Skeletal muscle tissue (tissue), 4 donors: Measurements from ENCODE around the gene PALB2. TPM values are rescaled to one million over a fixed set of nuclear protein-coding genes. Genes with fewer than 3 reads are reported as not detected.
A peak's percentile ranks its signal among the peaks of the same experiment; 100 is the strongest.

Source experiments
- H3K27ac ChIP-seq: one replicate; pipeline ENCODE4 v1.7.0; 2013; ENCODE audit warnings: mild to moderate bottlenecking, low read depth, low read length, inconsistent platforms
- H3K27me3 ChIP-seq, 3 donors: one replicate each; pipeline ENCODE4 v1.7.0; 2013; ENCODE audit warnings: low read length in 3 of 3; ENCODE audit not compliant: control insufficient read depth in 3 of 3, insufficient read depth in 3 of 3
- H3K36me3 ChIP-seq, 3 donors: one replicate each; pipeline ENCODE4 v1.7.0; 2013; ENCODE audit warnings: low read length in 3 of 3; ENCODE audit not compliant: control insufficient read depth in 3 of 3, insufficient read depth in 3 of 3
- H3K4me1 ChIP-seq, 3 donors: one replicate each; pipeline ENCODE4 v1.7.0; 2013; ENCODE audit warnings: low read length in 3 of 3, mild to moderate bottlenecking in 3 of 3; ENCODE audit not compliant: control insufficient read depth in 3 of 3, insufficient read depth in 3 of 3
- H3K4me3 ChIP-seq, 3 donors: one replicate each; pipeline ENCODE4 v1.7.0; 2013; ENCODE audit warnings: low read length in 3 of 3
- H3K9ac ChIP-seq, 3 donors: one replicate each; pipeline ENCODE4 v1.7.0; 2013; ENCODE audit warnings: low read length in 3 of 3, mild to moderate bottlenecking in 3 of 3, moderate library complexity in 2 of 3, low read depth in 1 of 3
- H3K9me3 ChIP-seq, 3 donors: one replicate each; pipeline ENCODE4 v1.7.0; 2013; ENCODE audit warnings: low read length in 3 of 3; ENCODE audit not compliant: control insufficient read depth in 3 of 3
- total RNA-seq: library from RNA; depleted of rRNA; stranded (reverse); fragments of >200 nt; gene quantifications from one replicate; pipeline ENCODE4 v1.2.3, GENCODE V29; 2014
- donor health status: Osteomylitis.

The PALB2 gene
- total RNA-seq, 1 donor from 2014 or later, result 14.1 TPM

GRCh38 chr16:23676924-23677480 is 35.9 kb upstream of the PALB2 start:
- Histone ChIP-seq H3K9ac (no peak overlapping the region), H3K4me3 (no peak overlapping the region), H3K4me1 (peaks cover 13 to 16% (median 14%) of the 10 kb centered on the region in 3 donors), H3K27ac (no peak overlapping the region), H3K36me3 (peaks cover 14 to 25% (median 21%) of the 10 kb centered on the region in 3 donors), H3K9me3 (no peaks in the 10 kb centered on the region), H3K27me3 (no peaks in the 10 kb centered on the region)

- peaks cover 4 to 21% (median 18%) of the 10 kb centered on the region in 3 donors for H3K36me3 ChIP-seq
- no peaks in the 10 kb centered on the region for H3K27me3 ChIP-seq
- H3K4me3 ChIP-seq, result no peak overlapping the region
- no peak overlapping the region for H3K27ac ChIP-seq
- no peaks in the 10 kb centered on the region for H3K9me3 ChIP-seq
- H3K9ac ChIP-seq, result no peak overlapping the region
- peaks cover 25 to 31% (median 30%) of the 10 kb centered on the region in 3 donors for H3K4me1 ChIP-seq
Observed at GRCh38 chr16:23673971-23674614, 33.0 kb upstream of the PALB2 start.

- Histone ChIP-seq H3K27me3 (no peaks in the 10 kb centered on the region), H3K27ac (peak overlapping the region; percentile 25), H3K9ac (peak overlapping the region in 2 of 3 donors; percentile 15 to 42), H3K4me1 (peaks cover 17 to 22% (median 19%) of the 10 kb centered on the region in 3 donors), H3K36me3 (peaks cover 15 to 56% (median 55%) of the 10 kb centered on the region in 3 donors), H3K4me3 (no peak overlapping the region), H3K9me3 (no peaks in the 10 kb centered on the region)
Observed at GRCh38 chr16:23670137-23670776, 29.1 kb upstream of the PALB2 start.

- H3K4me3 ChIP-seq, result no peak overlapping the region
- no peak overlapping the region for H3K27ac ChIP-seq
- H3K9me3 ChIP-seq, result no peaks in the 10 kb centered on the region
- peaks cover 19 to 65% (median 59%) of the 10 kb centered on the region in 3 donors for H3K36me3 ChIP-seq
- H3K9ac ChIP-seq, result no peak overlapping the region
- H3K4me1 ChIP-seq, result peaks cover 17 to 22% (median 19%) of the 10 kb centered on the region in 3 donors
- H3K27me3 ChIP-seq, result no peaks in the 10 kb centered on the region
Observed at GRCh38 chr16:23668873-23669272, 27.8 kb upstream of the PALB2 start.

GRCh38 chr16:23668225-23668624 is 27.1 kb upstream of the PALB2 start:
- Histone ChIP-seq H3K9ac (no peak overlapping the region), H3K4me3 (no peak overlapping the region), H3K4me1 (peaks cover 17 to 22% (median 19%) of the 10 kb centered on the region in 3 donors), H3K36me3 (peaks cover 22 to 68% (median 61%) of the 10 kb centered on the region in 3 donors), H3K27me3 (no peaks in the 10 kb centered on the region), H3K9me3 (no peaks in the 10 kb centered on the region), H3K27ac (no peak overlapping the region)

- Histone ChIP-seq H3K27me3 (no peaks in the 10 kb centered on the region), H3K9me3 (no peaks in the 10 kb centered on the region), H3K36me3 (peaks cover 20 to 74% (median 67%) of the 10 kb centered on the region in 3 donors), H3K27ac (no peak overlapping the region), H3K4me3 (no peak overlapping the region), H3K4me1 (peaks cover 17 to 22% (median 19%) of the 10 kb centered on the region in 3 donors), H3K9ac (no peak overlapping the region)
Observed at GRCh38 chr16:23667355-23667659, 26.2 kb upstream of the PALB2 start.

- H3K27me3 ChIP-seq, result no peaks in the 10 kb centered on the region
- peaks cover 26 to 77% (median 72%) of the 10 kb centered on the region in 3 donors for H3K36me3 ChIP-seq
- H3K9ac ChIP-seq, result no peak overlapping the region
- no peak overlapping the region for H3K27ac ChIP-seq
- peaks cover 17 to 21% (median 19%) of the 10 kb centered on the region in 3 donors for H3K4me1 ChIP-seq
- H3K9me3 ChIP-seq, result no peaks in the 10 kb centered on the region
- H3K4me3 ChIP-seq, result no peak overlapping the region
Observed at GRCh38 chr16:23666571-23667354, 25.7 kb upstream of the PALB2 start.

- H3K9ac ChIP-seq, result no peak overlapping the region
- H3K4me1 ChIP-seq, result no peaks in the 10 kb centered on the region
- H3K9me3 ChIP-seq, result no peaks in the 10 kb centered on the region
- peaks cover 40 to 88% (median 78%) of the 10 kb centered on the region in 3 donors for H3K36me3 ChIP-seq
- no peak overlapping the region for H3K4me3 ChIP-seq
- H3K27ac ChIP-seq, result no peak overlapping the region
- H3K27me3 ChIP-seq, result no peaks in the 10 kb centered on the region
Observed at GRCh38 chr16:23663918-23664317, 22.8 kb upstream of the PALB2 start.

GRCh38 chr16:23651943-23652468 is 10.9 kb upstream of the PALB2 start:
- Histone ChIP-seq H3K27me3 (no peaks in the 10 kb centered on the region), H3K36me3 (peaks cover 0 to 15% (median 5%) of the 10 kb centered on the region in 3 donors), H3K4me3 (no peak overlapping the region), H3K27ac (no peak overlapping the region), H3K9me3 (no peaks in the 10 kb centered on the region), H3K4me1 (no peaks in the 10 kb centered on the region), H3K9ac (no peak overlapping the region)
